Activated CD8-positive, alpha-beta T cell treated with anti-CD3 and anti-CD28 coated beads, Interleukin-2, amount 10 ng/mL, durations not matched to agents 7 days and 5 days (primary cell): ENCODE results near the gene EDA. TPM values are rescaled to one million over a fixed set of nuclear protein-coding genes. Genes with fewer than 3 reads are reported as not detected.

Source experiments
- ATAC-seq: fragments of 150-1000 bp; cut with Tn5 transposase; one replicate; pipeline ENCODE4 v1.10.0; 2021; ENCODE audit warnings: moderate library complexity
- CTCF ChIA-PET: fragments of 350-600 bp; sonication (Branson Sonifier 250); formaldehyde crosslinking; loops from one replicate; lab custom pipeline; 2021; ENCODE audit warnings: antibody characterized with exemption; lab: Charles Lee
- POLR2A ChIA-PET: fragments of 350-600 bp; sonication (Branson Sonifier 250); formaldehyde crosslinking; loops from one replicate; lab custom pipeline; 2021; ENCODE audit warnings: antibody characterized with exemption; lab: Charles Lee
- DNase-seq: peaks from one replicate; pipeline ENCODE4 v3.0.0-alpha.2; 2020
- H3K27ac Mint-ChIP-seq: one replicate; pipeline ENCODE4 v1.8.0; 2021; ENCODE audit warnings: mild to moderate bottlenecking, mixed read lengths
- H3K27me3 Mint-ChIP-seq: one replicate; pipeline ENCODE4 v1.8.0; 2021; ENCODE audit warnings: low read depth, mixed read lengths
- H3K36me3 Mint-ChIP-seq: one replicate; pipeline ENCODE4 v1.8.0; 2021; ENCODE audit warnings: low read depth, mixed read lengths
- H3K4me1 Mint-ChIP-seq: one replicate; pipeline ENCODE4 v1.8.0; 2021; ENCODE audit warnings: low read depth, mixed read lengths
- H3K4me3 Mint-ChIP-seq: one replicate; pipeline ENCODE4 v1.8.0; 2021; ENCODE audit warnings: mild to moderate bottlenecking, mixed read lengths
- H3K9me3 Mint-ChIP-seq: one replicate; pipeline ENCODE4 v1.8.0; 2022; ENCODE audit warnings: mixed read lengths; ENCODE audit not compliant: insufficient read depth
- total RNA-seq, 2 experiments: library from RNA; stranded (reverse); gene quantifications; one replicate each; pipeline ENCODE4 v1.2.3, GENCODE V29; 2021

EDA gene
- total RNA-seq, 2 experiments from 2014 or later: 0.53 to 0.76 TPM

DNA sequence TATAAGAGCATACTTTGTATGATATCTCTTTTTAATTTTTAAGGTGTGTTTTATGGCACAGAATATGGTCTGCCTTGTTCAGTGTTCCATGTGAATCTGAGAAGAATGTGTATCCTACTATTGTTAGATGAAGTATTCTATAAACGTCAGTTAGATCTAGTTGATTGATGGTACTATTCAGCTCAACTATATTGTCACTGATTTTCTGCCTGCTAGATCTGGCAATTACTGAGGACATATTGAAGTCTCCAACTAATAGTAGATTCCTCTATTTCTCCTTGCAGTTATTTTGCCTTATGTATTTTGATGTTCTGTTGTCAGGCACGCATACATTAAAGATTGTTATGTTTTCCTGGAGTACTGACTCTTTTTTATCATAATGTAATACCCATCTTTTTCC is 394.1 kb downstream of the EDA start:
- POLR2A ChIA-PET: no interaction called here
- DNase-seq (no peak), ATAC-seq (no peak)
- Mint-ChIP-seq H3K27ac (no peak overlapping the region), H3K27me3 (peaks cover 2% of the 10 kb centered on the region), H3K4me1 (no peaks in the 10 kb centered on the region), H3K9me3 (no peaks in the 10 kb centered on the region), H3K4me3 (no peak overlapping the region), H3K36me3 (no peaks in the 10 kb centered on the region)
- CTCF ChIA-PET: no interaction called here

DNA sequence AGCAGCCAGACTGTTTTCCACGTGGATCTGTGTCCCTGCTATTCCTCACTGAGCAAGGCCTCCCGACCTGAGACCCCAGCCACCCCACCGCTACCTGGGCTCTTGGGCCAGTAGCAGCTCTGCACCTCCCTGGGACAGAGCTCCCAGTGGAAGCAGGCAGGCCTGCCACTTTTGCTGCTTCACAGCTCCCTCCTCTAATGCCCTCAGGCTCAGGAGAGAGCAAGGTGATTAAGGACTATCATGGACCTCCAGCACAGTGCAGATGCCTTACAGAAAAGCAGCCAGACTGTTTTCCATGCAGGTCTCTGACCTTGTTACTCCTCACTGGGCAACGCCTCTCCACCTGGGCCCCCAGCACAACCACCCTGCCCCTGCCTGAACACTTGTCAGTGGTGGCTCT is 396.8 kb downstream of the EDA start:
- H3K27me3 Mint-ChIP-seq: peaks cover 4% of the 10 kb centered on the region
- peaks cover 22% of the 10 kb centered on the region for H3K4me1 Mint-ChIP-seq
- H3K4me3 Mint-ChIP-seq: no peak overlapping the region
- POLR2A ChIA-PET: no interaction called here
- H3K9me3 Mint-ChIP-seq: no peaks in the 10 kb centered on the region
- H3K36me3 Mint-ChIP-seq: no peaks in the 10 kb centered on the region
- DNase-seq (no peak), ATAC-seq (no peak)
- CTCF ChIA-PET: no interaction called here
- H3K27ac Mint-ChIP-seq: no peak overlapping the region

DNA sequence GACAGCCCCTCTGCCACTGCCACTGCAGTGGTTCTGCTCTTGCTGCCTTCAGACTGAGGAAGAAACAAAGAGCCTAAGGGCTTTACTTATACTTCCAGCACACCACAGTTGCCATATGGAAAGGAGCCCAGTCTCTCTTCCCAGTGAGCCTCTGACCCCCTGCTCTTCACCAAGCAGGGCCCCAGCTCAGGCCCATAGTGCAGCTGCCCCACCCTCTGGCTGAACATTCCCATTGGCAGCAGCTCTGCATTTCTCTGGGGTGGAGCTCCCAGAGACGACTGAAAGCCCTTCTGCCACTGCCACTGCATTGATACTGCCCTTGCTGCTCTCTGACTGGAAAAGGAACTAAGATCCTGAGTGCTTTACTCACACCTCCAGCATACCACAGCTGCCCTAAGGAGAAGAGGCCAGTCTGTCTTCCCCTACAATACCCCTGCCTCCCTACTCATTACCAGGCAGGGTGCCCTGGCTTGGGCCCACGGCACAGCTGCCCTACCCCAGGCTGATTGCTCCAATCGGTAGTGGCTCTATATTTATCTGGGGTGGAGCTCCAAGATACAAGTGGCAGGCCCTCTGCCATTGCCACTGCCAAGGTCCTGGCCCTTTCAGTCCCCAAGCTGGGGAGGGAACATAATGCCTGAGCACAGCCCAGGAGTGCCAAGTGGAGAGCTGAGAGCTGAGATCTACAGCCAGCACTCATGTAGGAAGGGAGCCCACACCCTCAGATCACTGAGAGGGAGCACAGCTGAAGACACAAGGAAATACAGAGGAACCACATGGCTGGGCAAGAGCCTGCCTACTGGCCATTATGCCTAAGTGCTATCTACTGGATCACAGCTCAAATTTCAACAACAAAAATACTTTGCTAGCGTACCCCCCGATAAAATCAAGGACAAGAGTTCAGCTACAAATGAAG is 397.8 kb downstream of the EDA start:
- no peak overlapping the region for H3K4me3 Mint-ChIP-seq
- H3K27ac Mint-ChIP-seq: no peak overlapping the region
- no peaks in the 10 kb centered on the region for H3K36me3 Mint-ChIP-seq
- H3K9me3 Mint-ChIP-seq: no peaks in the 10 kb centered on the region
- DNase-seq (no peak), ATAC-seq (no peak)
- peaks cover 22% of the 10 kb centered on the region for H3K4me1 Mint-ChIP-seq
- H3K27me3 Mint-ChIP-seq: peaks cover 4% of the 10 kb centered on the region
- POLR2A ChIA-PET: no interaction called here
- CTCF ChIA-PET: no interaction called here

DNA sequence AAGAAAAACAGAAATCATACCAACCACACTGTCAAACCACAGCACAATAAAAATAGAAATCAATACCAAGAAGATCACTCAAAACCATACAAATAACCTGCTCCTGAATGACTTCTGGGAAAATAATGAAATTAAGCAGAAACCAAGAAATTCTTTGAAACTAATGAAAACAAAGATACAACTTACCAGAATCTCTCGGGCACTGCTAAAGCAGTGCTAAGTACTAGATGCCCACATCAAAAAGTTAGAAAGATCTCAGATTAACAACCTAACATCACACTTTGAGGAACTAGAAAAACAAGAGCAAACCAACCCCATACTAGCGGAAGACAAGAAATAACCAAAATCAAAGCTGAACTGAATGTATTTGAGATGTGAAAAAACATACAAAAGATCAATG is 400.6 kb downstream of the EDA start:
- Mint-ChIP-seq H3K9me3 (no peaks in the 10 kb centered on the region), H3K36me3 (no peaks in the 10 kb centered on the region), H3K27me3 (peaks cover 4% of the 10 kb centered on the region), H3K27ac (peak overlapping the region; percentile 29), H3K4me1 (peaks cover 22% of the 10 kb centered on the region), H3K4me3 (no peak overlapping the region)
- ATAC-seq (no peak), DNase-seq (no peak)
- ChIA-PET POLR2A (no interaction called here), CTCF (interaction anchor here (1.2 kb wide), 1 partner anchor 17 kb away, joined by 3 read pairs; no protein-coding TSS in a partner anchor)

DNA sequence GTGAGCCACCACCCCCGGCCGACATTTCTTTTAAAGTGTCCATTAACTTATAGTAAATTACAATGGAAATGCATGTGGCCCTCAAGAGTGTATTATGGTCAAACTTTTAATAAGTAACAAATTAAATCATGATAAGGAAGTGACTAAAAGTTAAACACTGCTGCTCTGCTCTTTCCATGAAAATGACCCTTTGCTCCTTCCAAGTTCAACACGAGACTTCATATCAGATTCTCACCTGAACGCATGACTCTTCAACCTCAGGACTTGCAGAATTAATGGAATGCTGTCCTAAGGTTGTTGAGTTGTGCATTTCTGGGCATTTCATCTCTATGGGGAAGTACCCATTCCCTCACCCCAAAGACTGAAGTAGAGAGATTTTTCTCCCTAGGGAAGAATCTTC is 406.7 kb downstream of the EDA start:
- Mint-ChIP-seq H3K4me1 (peaks cover 19% of the 10 kb centered on the region), H3K27ac (no peak overlapping the region), H3K27me3 (peaks cover 1% of the 10 kb centered on the region), H3K4me3 (no peak overlapping the region), H3K36me3 (no peaks in the 10 kb centered on the region), H3K9me3 (no peaks in the 10 kb centered on the region)
- ATAC-seq (no peak), DNase-seq (no peak)
- ChIA-PET CTCF (no interaction called here), POLR2A (no interaction called here)

DNA sequence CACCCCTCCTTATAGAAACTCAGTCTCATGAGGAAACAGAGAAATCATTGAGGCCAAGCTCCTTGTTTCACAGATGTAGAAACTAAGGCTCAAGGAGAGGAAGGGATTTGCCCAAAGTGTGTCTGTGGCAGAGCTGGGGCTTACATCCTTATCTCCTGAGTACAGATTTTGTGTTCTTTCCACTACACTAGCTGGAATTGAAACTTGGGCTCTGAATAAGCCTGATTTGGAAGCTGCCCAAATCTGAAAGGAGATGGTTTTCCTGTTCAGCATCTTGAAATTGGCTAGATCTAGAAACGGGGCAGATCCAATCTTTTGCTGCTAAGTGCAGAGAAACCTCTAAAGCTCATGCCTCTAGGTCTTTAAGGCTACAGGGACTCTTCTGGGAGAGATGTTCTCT is 409.6 kb downstream of the EDA start:
- no peaks in the 10 kb centered on the region for H3K9me3 Mint-ChIP-seq
- ATAC-seq: no peak
- ChIA-PET CTCF (interaction anchor here (1.1 to 1.2 kb wide), 2 partner anchors 34 to 107 kb away, joined by 3 to 4 read pairs; partner anchors contain the start of gene IGBP1), POLR2A (no interaction called here)
- no peak overlapping the region for H3K4me3 Mint-ChIP-seq
- DNase-seq: no peak
- no peaks in the 10 kb centered on the region for H3K36me3 Mint-ChIP-seq
- H3K4me1 Mint-ChIP-seq: peaks cover 21% of the 10 kb centered on the region
- H3K27me3 Mint-ChIP-seq: no peaks in the 10 kb centered on the region
- no peak overlapping the region for H3K27ac Mint-ChIP-seq

DNA sequence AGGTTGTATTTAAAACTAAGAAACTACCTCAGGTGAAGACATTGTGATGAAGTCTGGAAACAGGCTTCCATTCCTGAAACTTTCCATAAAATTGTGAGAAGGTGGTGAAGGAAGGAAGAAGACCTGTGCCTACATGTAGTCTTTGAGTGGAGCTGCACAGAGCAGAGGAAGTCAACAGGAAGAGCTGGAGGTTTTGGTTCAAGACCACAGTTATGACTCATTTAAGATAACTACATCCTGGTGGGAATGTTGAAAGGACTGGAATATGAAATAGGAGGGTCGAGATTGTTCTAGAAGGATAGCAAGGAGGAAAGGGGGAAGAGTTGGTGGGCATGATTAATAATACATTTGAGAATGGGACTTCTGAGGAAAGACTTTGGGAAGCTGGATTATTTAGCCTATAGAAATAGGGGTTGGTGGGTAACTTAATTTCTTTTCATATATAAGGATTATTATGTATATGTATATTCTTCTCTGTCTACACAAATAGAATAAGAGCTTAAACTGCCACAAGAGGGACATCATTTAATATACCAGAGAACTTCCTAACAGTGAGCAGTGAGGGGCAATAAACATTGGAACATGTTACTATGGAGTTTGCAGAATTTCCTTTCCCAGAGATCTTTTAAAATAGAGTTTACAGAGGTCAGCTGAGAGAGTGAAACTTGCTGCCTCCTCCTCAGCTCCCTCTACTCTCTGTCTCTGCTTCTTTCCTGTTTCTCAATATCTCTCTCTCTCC is 410.4 kb downstream of the EDA start:
- no peak for DNase-seq
- ChIA-PET POLR2A (no interaction called here), CTCF (interaction anchor here (1.1 kb wide), 1 partner anchor 107 kb away, joined by 3 read pairs; the partner anchor contains the start of gene IGBP1)
- Mint-ChIP-seq H3K27me3 (no peaks in the 10 kb centered on the region), H3K36me3 (no peaks in the 10 kb centered on the region), H3K4me3 (no peak overlapping the region), H3K9me3 (no peaks in the 10 kb centered on the region), H3K4me1 (peaks cover 21% of the 10 kb centered on the region), H3K27ac (no peak overlapping the region)
- no peak for ATAC-seq

DNA sequence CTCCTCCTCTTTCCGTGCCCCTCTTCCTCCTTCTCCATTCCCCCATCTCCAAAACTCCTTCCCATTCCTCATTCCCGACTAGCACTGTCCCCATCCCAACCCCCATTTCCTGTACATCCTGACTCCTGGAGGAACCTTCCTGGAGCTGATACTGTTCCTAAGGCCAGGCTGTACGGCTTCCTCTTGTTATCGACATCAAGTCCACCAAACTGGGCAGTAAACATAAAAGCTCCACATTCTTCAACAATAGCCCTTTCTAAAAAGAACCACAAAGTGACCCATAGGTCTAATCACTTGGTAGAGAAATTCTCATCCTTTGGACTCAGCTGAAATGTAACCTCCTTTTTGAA is 410.9 kb downstream of the EDA start:
- ChIA-PET POLR2A (no interaction called here), CTCF (no interaction called here)
- Mint-ChIP-seq H3K4me3 (no peak overlapping the region), H3K27me3 (no peaks in the 10 kb centered on the region), H3K27ac (peak overlapping the region; percentile 16), H3K36me3 (no peaks in the 10 kb centered on the region), H3K9me3 (no peaks in the 10 kb centered on the region), H3K4me1 (peaks cover 21% of the 10 kb centered on the region)
- DNase-seq (no peak), ATAC-seq (no peak)

DNA sequence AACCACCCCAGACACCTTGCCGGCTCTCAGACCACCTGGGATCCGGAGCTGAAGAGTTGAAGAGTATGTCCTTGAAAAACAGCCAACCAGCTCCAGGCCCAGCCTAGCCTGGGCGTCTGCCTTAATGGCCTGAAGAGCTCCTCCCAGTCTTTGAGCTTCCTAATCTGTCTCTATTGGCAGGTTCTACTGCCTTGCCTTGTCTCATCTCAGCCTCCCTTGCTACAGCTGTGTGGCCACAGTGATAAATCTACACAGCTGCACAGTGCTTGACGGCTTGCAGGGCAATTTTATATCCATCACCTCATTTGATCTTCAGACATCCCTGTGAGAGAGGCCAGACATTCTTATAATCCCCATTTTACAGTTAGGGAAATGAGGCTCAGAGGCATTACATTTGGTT is 413.9 kb downstream of the EDA start:
- no peak for DNase-seq
- POLR2A ChIA-PET: interaction anchor here (1.4 kb wide), 1 partner anchor 104 kb away, joined by 4 read pairs; no protein-coding TSS in a partner anchor
- peaks cover 21% of the 10 kb centered on the region for H3K4me1 Mint-ChIP-seq
- H3K4me3 Mint-ChIP-seq: no peak overlapping the region
- H3K9me3 Mint-ChIP-seq: no peaks in the 10 kb centered on the region
- no peaks in the 10 kb centered on the region for H3K36me3 Mint-ChIP-seq
- H3K27me3 Mint-ChIP-seq: no peaks in the 10 kb centered on the region
- H3K27ac Mint-ChIP-seq: no peak overlapping the region
- CTCF ChIA-PET: interaction anchor here (0.7 to 2.7 kb wide), 10 partner anchors 9 to 605 kb away, joined by 3 to 22 read pairs (median 4); partner anchors contain the start of gene IGBP1
- ATAC-seq: no peak

DNA sequence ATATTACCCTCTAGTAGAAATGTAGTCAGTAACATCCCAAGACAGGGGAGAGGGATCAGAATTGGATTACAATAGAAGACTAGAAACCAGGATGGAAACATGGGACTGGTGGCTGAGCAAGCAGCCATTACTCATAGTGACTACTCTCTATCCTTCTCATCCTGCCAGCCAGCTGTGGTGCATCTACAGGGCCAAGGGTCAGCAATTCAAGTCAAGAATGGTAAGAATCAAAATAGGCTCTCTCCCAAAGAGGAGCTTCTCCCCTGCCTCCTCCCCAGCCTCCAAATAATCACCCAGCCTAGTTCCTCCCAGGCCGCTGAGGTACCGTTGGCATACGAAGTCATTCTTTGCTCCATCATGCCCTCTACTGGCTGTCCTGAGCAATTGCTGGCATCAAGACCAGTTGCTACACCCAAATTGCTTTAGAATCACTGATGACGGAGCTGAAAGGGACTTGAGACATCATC is 414.4 kb downstream of the EDA start:
- H3K36me3 Mint-ChIP-seq: no peaks in the 10 kb centered on the region
- H3K4me1 Mint-ChIP-seq: peaks cover 18% of the 10 kb centered on the region
- ATAC-seq: peak; percentile 61
- peak; percentile 58 for DNase-seq
- no peak overlapping the region for H3K4me3 Mint-ChIP-seq
- CTCF ChIA-PET: interaction anchor here (0.6 to 2.7 kb wide), 11 partner anchors 9 to 606 kb away, joined by 3 to 22 read pairs (median 4); partner anchors contain the start of gene IGBP1
- no peak overlapping the region for H3K27ac Mint-ChIP-seq
- POLR2A ChIA-PET: interaction anchor here (1.4 kb wide), 1 partner anchor 103 kb away, joined by 4 read pairs; no protein-coding TSS in a partner anchor
- no peaks in the 10 kb centered on the region for H3K27me3 Mint-ChIP-seq
- H3K9me3 Mint-ChIP-seq: no peaks in the 10 kb centered on the region

DNA sequence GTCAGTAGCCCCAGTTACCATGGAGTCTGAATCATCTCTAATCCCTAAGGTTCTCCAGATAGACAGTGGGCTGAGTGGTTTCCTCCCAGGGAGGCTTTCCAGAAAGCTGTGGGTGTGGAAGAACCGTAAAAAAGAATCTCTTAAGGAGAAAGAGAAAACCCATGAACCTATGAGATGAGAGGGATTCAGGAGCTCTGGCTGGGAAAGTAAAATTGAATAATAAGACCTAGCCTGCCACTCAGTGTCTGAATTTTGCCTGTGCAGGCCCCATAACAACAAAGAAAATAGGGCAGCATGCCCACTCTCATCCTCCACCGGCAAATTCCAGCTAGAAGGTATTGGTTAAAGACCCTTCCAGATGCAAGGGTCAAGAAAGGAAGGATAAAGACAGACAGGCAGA is 416.9 kb downstream of the EDA start:
- POLR2A ChIA-PET: no interaction called here
- H3K27ac Mint-ChIP-seq: no peak overlapping the region

More for the DNA sequence above, 416.9 kb downstream of the EDA start:
- Mint-ChIP-seq H3K4me1 (peaks cover 2% of the 10 kb centered on the region), H3K27me3 (no peaks in the 10 kb centered on the region), H3K36me3 (no peaks in the 10 kb centered on the region), H3K9me3 (no peaks in the 10 kb centered on the region), H3K4me3 (no peak overlapping the region)
- CTCF ChIA-PET: interaction anchor here (0.7 to 3.2 kb wide), 3 partner anchors 9 to 100 kb away, joined by 3 to 20 read pairs (median 11); partner anchors contain the start of gene IGBP1
- DNase-seq (no peak), ATAC-seq (no peak)
